DOHH2 (cell line): ENCODE data around the gene ASPSCR1.

Experiments used
- EZH2phosphoT487 ChIP-seq: fragments of 200-600 bp; sonication (generic); IDR thresholded peaks from 2 replicates; pipeline ENCODE4 v1.6.1; 2017; ENCODE audit warnings: borderline replicate concordance, mild to moderate bottlenecking, antibody characterized with exemption, low read length, moderate library complexity, mixed read lengths
- TF ChIP-seq, protein P1 (sequence below): fragments of 200-600 bp; sonication (generic); IDR thresholded peaks from one replicate; pipeline ENCODE4 v1.5.1; 2014; ENCODE audit warnings: antibody characterized with exemption, mild to moderate bottlenecking, low read depth, low read length; ENCODE audit not compliant: poor library complexity, severe bottlenecking

DNA sequence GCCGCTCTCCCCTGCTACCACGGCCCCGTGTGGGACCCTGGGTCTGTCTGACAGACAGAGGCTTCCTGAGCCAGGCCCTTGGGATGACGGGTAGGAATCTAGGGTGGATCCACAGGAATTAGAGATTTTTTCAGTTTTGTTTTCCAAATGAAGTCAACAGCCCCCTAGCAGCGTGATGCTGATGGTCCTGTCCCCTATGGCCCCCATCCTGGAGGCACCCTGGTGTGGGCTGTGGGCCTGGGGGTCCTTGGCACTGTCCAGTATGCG lies 29.7 kb downstream of the ASPSCR1 start:
- no peak for TF ChIP-seq EZH2phosphoT487
- TF ChIP-seq, protein P1, sequence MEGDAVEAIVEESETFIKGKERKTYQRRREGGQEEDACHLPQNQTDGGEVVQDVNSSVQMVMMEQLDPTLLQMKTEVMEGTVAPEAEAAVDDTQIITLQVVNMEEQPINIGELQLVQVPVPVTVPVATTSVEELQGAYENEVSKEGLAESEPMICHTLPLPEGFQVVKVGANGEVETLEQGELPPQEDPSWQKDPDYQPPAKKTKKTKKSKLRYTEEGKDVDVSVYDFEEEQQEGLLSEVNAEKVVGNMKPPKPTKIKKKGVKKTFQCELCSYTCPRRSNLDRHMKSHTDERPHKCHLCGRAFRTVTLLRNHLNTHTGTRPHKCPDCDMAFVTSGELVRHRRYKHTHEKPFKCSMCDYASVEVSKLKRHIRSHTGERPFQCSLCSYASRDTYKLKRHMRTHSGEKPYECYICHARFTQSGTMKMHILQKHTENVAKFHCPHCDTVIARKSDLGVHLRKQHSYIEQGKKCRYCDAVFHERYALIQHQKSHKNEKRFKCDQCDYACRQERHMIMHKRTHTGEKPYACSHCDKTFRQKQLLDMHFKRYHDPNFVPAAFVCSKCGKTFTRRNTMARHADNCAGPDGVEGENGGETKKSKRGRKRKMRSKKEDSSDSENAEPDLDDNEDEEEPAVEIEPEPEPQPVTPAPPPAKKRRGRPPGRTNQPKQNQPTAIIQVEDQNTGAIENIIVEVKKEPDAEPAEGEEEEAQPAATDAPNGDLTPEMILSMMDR, result no peak
